Trophoblast cell (in vitro differentiated cells and primary cell): ENCODE results near the gene CLSTN3.

ENCODE experiments used
- DNase-seq, 2 donors: peaks; one replicate each; pipeline ENCODE4 v3.0.0-alpha.2; 2016
- H2AFZ ChIP-seq: 2 replicates; pipeline ENCODE4 v1.6.1; 2013; ENCODE audit warnings: low read length, moderate library complexity, mild to moderate bottlenecking; ENCODE audit not compliant: insufficient read depth, poor library complexity
- H2AK5ac ChIP-seq: 2 replicates; pipeline ENCODE4 v1.6.1; 2013; ENCODE audit warnings: mild to moderate bottlenecking, low read length
- H2BK120ac ChIP-seq: 2 replicates; pipeline ENCODE4 v1.6.1; 2013; ENCODE audit warnings: low read length, mild to moderate bottlenecking, moderate library complexity; ENCODE audit not compliant: insufficient read depth, poor library complexity
- H2BK12ac ChIP-seq: 2 replicates; pipeline ENCODE4 v1.6.1; 2013; ENCODE audit warnings: mild to moderate bottlenecking, low read length, moderate library complexity
- H2BK5ac ChIP-seq: 2 replicates; pipeline ENCODE4 v1.6.1; 2013; ENCODE audit warnings: low read length, low read depth, moderate library complexity, mild to moderate bottlenecking; ENCODE audit not compliant: poor library complexity
- H3K14ac ChIP-seq: 2 replicates; pipeline ENCODE4 v1.6.1; 2013; ENCODE audit warnings: mild to moderate bottlenecking, low read length
- H3K18ac ChIP-seq: 2 replicates; pipeline ENCODE4 v1.6.1; 2013; ENCODE audit warnings: mild to moderate bottlenecking, low read length
- H3K23ac ChIP-seq: 2 replicates; pipeline ENCODE4 v1.6.1; 2013; ENCODE audit warnings: low read length
- H3K27ac ChIP-seq: 2 replicates; pipeline ENCODE4 v1.5.1; 2013; ENCODE audit warnings: low read depth, mild to moderate bottlenecking, inconsistent platforms, low read length, moderate library complexity
- H3K27me3 ChIP-seq: 2 replicates; pipeline ENCODE4 v1.6.1; 2013; ENCODE audit warnings: inconsistent platforms, mild to moderate bottlenecking, low read length, moderate library complexity; ENCODE audit not compliant: insufficient read depth
- H3K36me3 ChIP-seq, 2 experiments: 1 replicate in 1 of 2; 2 replicates in 1 of 2; pipeline ENCODE4 v1.6.1; 2013; ENCODE audit warnings: low read length in 2 of 2, mild to moderate bottlenecking in 2 of 2, moderate library complexity in 1 of 2; ENCODE audit not compliant: insufficient read depth in 2 of 2, control insufficient read depth in 1 of 2
- H3K4ac ChIP-seq: 2 replicates; pipeline ENCODE4 v1.6.1; 2013; ENCODE audit warnings: low read depth, mild to moderate bottlenecking, low read length, moderate library complexity
- H3K4me1 ChIP-seq, 2 experiments: 1 replicate in 1 of 2; 2 replicates in 1 of 2; pipeline ENCODE4 v1.6.1; 2013; ENCODE audit warnings: low read length in 2 of 2, mild to moderate bottlenecking in 2 of 2, moderate library complexity in 1 of 2; ENCODE audit not compliant: insufficient read depth in 2 of 2, control insufficient read depth in 1 of 2
- H3K4me2 ChIP-seq: 2 replicates; pipeline ENCODE4 v1.6.1; 2013; ENCODE audit warnings: inconsistent platforms, mild to moderate bottlenecking, low read length, moderate library complexity
- H3K4me3 ChIP-seq: 2 replicates; pipeline ENCODE4 v1.5.1; 2013; ENCODE audit warnings: mild to moderate bottlenecking, low read depth, low read length, inconsistent platforms
- H3K79me1 ChIP-seq: one replicate; pipeline ENCODE4 v1.6.1; 2013; ENCODE audit warnings: low read length
- H3K79me2 ChIP-seq: 2 replicates; pipeline ENCODE4 v1.6.1; 2013; ENCODE audit warnings: low read length, mild to moderate bottlenecking; ENCODE audit not compliant: control insufficient read depth, insufficient read depth, poor library complexity
- H3K9ac ChIP-seq: 2 replicates; pipeline ENCODE4 v1.6.1; 2013; ENCODE audit warnings: mild to moderate bottlenecking, low read length
- H3K9me3 ChIP-seq: 2 replicates; pipeline ENCODE4 v1.6.1; 2013; ENCODE audit warnings: low read depth, mild to moderate bottlenecking, control low read depth, inconsistent platforms, low read length; ENCODE audit not compliant: insufficient read depth
- H4K12ac ChIP-seq: 2 replicates; pipeline ENCODE4 v1.6.1; 2013; ENCODE audit warnings: low read depth, mild to moderate bottlenecking, low read length, moderate library complexity
- H4K8ac ChIP-seq: 2 replicates; pipeline ENCODE4 v1.6.1; 2013; ENCODE audit warnings: low read depth, mild to moderate bottlenecking, low read length, moderate library complexity
- H4K91ac ChIP-seq: one replicate; pipeline ENCODE4 v1.6.1; 2013; ENCODE audit warnings: low read depth, mild to moderate bottlenecking, low read length, moderate library complexity
- WGBS: extraction: QIAGEN DNeasy Blood & Tissue Kit; methylation state at CpG from one replicate; pipeline ENCODE4 v1.1.7; 2013; ENCODE audit warnings: missing lambda C conversion rate; ENCODE audit not compliant: insufficient read length, insufficient coverage; ENCODE audit errors: extremely low coverage; 5-methylcytosine and 5-hydroxymethylcytosine counted together

The CLSTN3 gene

DNA sequence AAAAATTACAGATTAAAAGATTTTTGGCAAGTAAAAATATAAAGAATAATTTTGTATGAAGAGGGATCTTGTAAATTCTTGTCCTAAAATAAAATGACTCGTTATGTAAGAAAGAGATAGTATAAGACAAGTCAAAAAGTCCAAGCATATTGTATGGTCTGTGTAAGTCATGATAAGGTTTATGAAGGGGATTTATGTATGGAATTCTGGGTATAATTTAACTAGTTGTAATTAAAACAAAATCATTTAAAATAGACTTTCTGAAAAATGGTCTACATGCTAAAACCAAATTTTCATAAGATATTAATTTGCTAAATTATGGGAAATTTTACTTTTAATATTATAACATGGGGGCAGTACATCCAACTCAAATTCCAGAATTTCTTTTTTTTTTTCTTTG, 41.7 kb downstream of the CLSTN3 start:
- Histone ChIP-seq H2BK12ac (no peak overlapping the region), H4K91ac (no peak overlapping the region), H2AK5ac (no peak overlapping the region), H3K9ac (no peak overlapping the region), H3K36me3 (no peaks in the 10 kb centered on the region), H3K4me2 (no peak overlapping the region), H3K4ac (no peak overlapping the region), H3K27me3 (no peaks in the 10 kb centered on the region), H3K18ac (no peak overlapping the region), H2BK120ac (no peak overlapping the region), H3K23ac (no peak overlapping the region), H3K27ac (no peak overlapping the region), H3K4me3 (no peak overlapping the region), H3K9me3 (peaks cover 11% of the 10 kb centered on the region), H4K8ac (no peak overlapping the region), H2AFZ (no peak overlapping the region), H4K12ac (no peak overlapping the region), H2BK5ac (no peak overlapping the region), H3K14ac (no peak overlapping the region), H3K79me2 (no peaks in the 10 kb centered on the region), H3K4me1 (no peaks in the 10 kb centered on the region), H3K79me1 (no peaks in the 10 kb centered on the region)
- no peak for DNase-seq
- WGBS = no CpG with 5 or more reads among the region's 1 CpG

DNA sequence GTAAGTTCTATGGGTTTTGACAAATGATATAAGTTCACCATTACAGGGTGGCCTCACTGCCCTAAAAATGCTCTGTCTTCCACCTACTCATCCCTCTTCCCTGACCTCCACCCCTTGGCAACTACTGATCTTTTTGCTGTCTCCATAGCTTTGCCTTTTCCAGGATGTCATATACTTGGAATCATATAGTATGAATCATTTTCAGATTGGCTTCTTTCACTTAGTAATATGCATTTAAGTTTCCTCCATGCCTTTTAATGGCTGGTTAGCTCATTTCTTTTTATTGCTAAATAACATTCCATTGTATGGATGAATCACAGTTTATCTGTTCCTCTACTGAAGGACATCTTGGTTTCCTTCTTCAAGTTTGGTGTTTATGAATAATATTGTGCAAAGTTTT, 45.3 kb downstream of the CLSTN3 start:
- Histone ChIP-seq H3K18ac (no peak overlapping the region), H4K91ac (no peak overlapping the region), H2AK5ac (no peak overlapping the region), H3K27ac (no peak overlapping the region), H3K4me3 (no peak overlapping the region), H3K4me2 (no peak overlapping the region), H2BK120ac (no peak overlapping the region), H3K79me1 (no peaks in the 10 kb centered on the region), H3K14ac (no peak overlapping the region), H4K8ac (no peak overlapping the region), H3K36me3 (no peaks in the 10 kb centered on the region), H3K4ac (no peak overlapping the region), H3K79me2 (no peaks in the 10 kb centered on the region), H3K4me1 (no peaks in the 10 kb centered on the region), H2AFZ (no peak overlapping the region), H3K9me3 (peaks cover 7% of the 10 kb centered on the region), H3K27me3 (no peaks in the 10 kb centered on the region), H3K23ac (no peak overlapping the region), H4K12ac (no peak overlapping the region), H2BK12ac (no peak overlapping the region), H3K9ac (no peak overlapping the region), H2BK5ac (no peak overlapping the region)
- DNase-seq = no peak

DNA sequence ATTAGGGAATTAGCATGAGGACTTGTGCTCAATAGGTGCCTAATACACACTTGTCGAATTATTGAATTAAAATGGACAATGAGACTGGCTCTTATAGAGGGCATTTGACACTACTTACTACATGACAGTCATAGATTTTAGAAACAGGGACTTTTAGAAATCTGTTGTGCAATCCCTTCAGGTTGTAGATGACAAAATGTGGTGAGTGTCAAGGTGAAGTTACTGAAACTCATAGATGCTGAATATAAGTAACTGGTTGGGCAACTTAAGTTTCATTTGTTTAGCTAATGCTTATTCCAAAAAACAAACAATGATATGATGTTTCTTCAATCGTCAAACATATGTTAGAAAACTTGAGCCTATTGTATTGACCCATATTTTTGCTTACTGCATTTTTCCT, 46.4 kb downstream of the CLSTN3 start:
- Histone ChIP-seq H2BK12ac (no peak overlapping the region), H3K14ac (no peak overlapping the region), H3K18ac (no peak overlapping the region), H3K36me3 (no peaks in the 10 kb centered on the region), H4K12ac (no peak overlapping the region), H4K91ac (no peak overlapping the region), H3K9me3 (peaks cover 8% of the 10 kb centered on the region), H3K4ac (no peak overlapping the region), H4K8ac (no peak overlapping the region), H2AFZ (no peak overlapping the region), H3K4me1 (no peaks in the 10 kb centered on the region), H3K9ac (no peak overlapping the region), H3K23ac (no peak overlapping the region), H2BK5ac (no peak overlapping the region), H3K79me2 (no peaks in the 10 kb centered on the region), H3K27ac (no peak overlapping the region), H3K4me3 (no peak overlapping the region), H3K27me3 (no peaks in the 10 kb centered on the region), H3K4me2 (no peak overlapping the region), H2AK5ac (no peak overlapping the region), H2BK120ac (no peak overlapping the region), H3K79me1 (no peaks in the 10 kb centered on the region)
- DNase-seq = no peak
- no CpG with 5 or more reads among the region's 2 CpGs for WGBS

DNA sequence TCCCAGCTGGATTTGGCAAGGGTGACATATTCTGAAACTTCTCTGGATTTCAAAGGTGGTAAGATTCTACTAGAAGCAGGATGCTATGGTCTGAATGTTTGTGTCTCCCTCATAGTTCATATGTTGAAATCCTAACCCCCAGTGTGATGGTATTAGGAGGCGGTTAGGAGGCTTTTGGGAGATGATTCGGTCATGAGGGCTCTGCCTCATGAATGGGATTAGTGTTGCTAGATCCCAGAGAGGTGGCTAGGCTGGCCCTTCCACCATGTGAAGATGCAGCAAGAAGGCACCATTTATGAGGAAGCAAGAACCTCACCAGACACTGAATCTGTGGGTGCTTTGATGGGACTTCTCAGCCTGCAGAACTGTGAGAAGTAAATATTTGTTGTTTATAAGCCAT, 48.3 kb downstream of the CLSTN3 start:
- H3K27ac ChIP-seq = no peak overlapping the region
- no peak overlapping the region for H2BK12ac ChIP-seq
- no CpG with 5 or more reads among the region's 2 CpGs for WGBS
- H3K4me3 ChIP-seq = no peak overlapping the region
- H3K27me3 ChIP-seq = no peaks in the 10 kb centered on the region
- H2BK5ac ChIP-seq = no peak overlapping the region
- no peaks in the 10 kb centered on the region for H3K4me1 ChIP-seq
- no peak overlapping the region for H4K12ac ChIP-seq
- H3K18ac ChIP-seq = no peak overlapping the region
- no peak overlapping the region for H3K4ac ChIP-seq
- DNase-seq = no peak
- H3K4me2 ChIP-seq = no peak overlapping the region
- no peak overlapping the region for H2AK5ac ChIP-seq
- H3K79me2 ChIP-seq = no peaks in the 10 kb centered on the region
- H3K79me1 ChIP-seq = no peaks in the 10 kb centered on the region
- no peak overlapping the region for H4K91ac ChIP-seq
- no peak overlapping the region for H4K8ac ChIP-seq
- no peak overlapping the region for H3K23ac ChIP-seq
- no peak overlapping the region for H2AFZ ChIP-seq
- H3K9ac ChIP-seq = no peak overlapping the region
- peaks cover 6% of the 10 kb centered on the region for H3K9me3 ChIP-seq
- H3K14ac ChIP-seq = no peak overlapping the region
- H3K36me3 ChIP-seq = no peaks in the 10 kb centered on the region
- H2BK120ac ChIP-seq = no peak overlapping the region

DNA sequence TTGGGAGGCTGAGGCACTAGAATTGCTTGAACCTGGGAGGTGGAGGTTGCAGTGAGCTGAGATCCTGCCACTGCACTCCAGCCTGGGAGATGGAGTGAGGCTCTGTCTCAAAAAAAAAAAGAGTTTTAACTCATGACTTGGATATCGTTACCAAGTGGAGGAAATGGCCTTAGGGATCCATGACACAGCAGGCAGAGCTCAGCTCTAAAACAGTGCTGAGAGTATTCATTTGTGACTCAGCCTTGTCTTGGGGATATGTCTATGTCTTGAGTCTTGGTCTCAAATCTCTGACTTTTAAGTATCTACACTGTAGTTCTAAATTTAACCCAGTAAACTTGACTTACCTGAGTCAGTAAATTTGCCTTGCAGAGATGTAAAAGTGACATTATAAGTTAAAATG, 50.5 kb downstream of the CLSTN3 start:
- Histone ChIP-seq H2BK12ac (no peak overlapping the region), H3K4me1 (no peaks in the 10 kb centered on the region), H3K27ac (no peak overlapping the region), H2AK5ac (no peak overlapping the region), H3K9me3 (peaks cover 2% of the 10 kb centered on the region), H3K14ac (no peak overlapping the region), H4K12ac (no peak overlapping the region), H3K18ac (no peak overlapping the region), H2AFZ (no peak overlapping the region), H3K9ac (no peak overlapping the region), H2BK5ac (no peak overlapping the region), H3K27me3 (no peaks in the 10 kb centered on the region), H3K36me3 (no peaks in the 10 kb centered on the region), H3K4ac (no peak overlapping the region), H4K91ac (no peak overlapping the region), H2BK120ac (no peak overlapping the region), H3K23ac (no peak overlapping the region), H3K79me1 (no peaks in the 10 kb centered on the region), H4K8ac (no peak overlapping the region), H3K4me2 (no peak overlapping the region), H3K4me3 (no peak overlapping the region), H3K79me2 (no peaks in the 10 kb centered on the region)
- WGBS = no CpG with 5 or more reads among the region's 1 CpG
- no peak for DNase-seq
